CD4-positive, alpha-beta T cell (primary cell): ENCODE data around the gene RTL1. TPM values are rescaled to one million over a fixed set of nuclear protein-coding genes. Genes with fewer than 3 reads are reported as not detected.

Experiments
- ATAC-seq: fragments of 200-7000 bp; cut with Tn5 transposase; one replicate; pipeline ENCODE4 v1.10.0; 2022; ENCODE audit warnings: mild to moderate bottlenecking; ENCODE audit not compliant: poor library complexity
- CTCF ChIA-PET: fragments of 350-600 bp; sonication (Branson Sonifier 250); formaldehyde crosslinking; loops from one replicate; lab custom pipeline; 2021; ENCODE audit warnings: antibody characterized with exemption, inconsistent platforms; lab: Charles Lee
- POLR2A ChIA-PET: fragments of 350-600 bp; sonication (Branson Sonifier 250); formaldehyde crosslinking; loops from one replicate; lab custom pipeline; 2021; ENCODE audit warnings: antibody characterized with exemption, inconsistent platforms; lab: Charles Lee
- DNase-seq, 14 experiments: peaks; one replicate each; pipeline ENCODE4 v3.0.0-alpha.2; 2013 to 2020; ENCODE audit warnings: mixed read lengths in 2 of 14
- H3K27ac ChIP-seq, 2 donors: one replicate each; pipeline versions ENCODE4 v1.5.1 to v1.7.0; 2013; ENCODE audit warnings: low read length in 2 of 2, low read depth in 1 of 2, mild to moderate bottlenecking in 1 of 2
- H3K27me3 ChIP-seq, 2 experiments: 1 replicate in 1 of 2; 2 replicates in 1 of 2; pipeline versions ENCODE4 v1.6.1 to v1.7.0; 2013; ENCODE audit warnings: low read length in 2 of 2, control low read depth in 1 of 2, mild to moderate bottlenecking in 1 of 2, moderate library complexity in 1 of 2; ENCODE audit not compliant: insufficient read depth in 2 of 2, control insufficient read depth in 1 of 2
- H3K36me3 ChIP-seq: one replicate; pipeline ENCODE4 v1.6.1; 2013; ENCODE audit warnings: low read length, control low read depth; ENCODE audit not compliant: insufficient read depth
- H3K4me1 ChIP-seq: one replicate; pipeline ENCODE4 v1.6.1; 2013; ENCODE audit warnings: low read length, control low read depth; ENCODE audit not compliant: insufficient read depth
- H3K4me3 ChIP-seq: one replicate; pipeline ENCODE4 v1.5.1; 2013; ENCODE audit warnings: mild to moderate bottlenecking, low read length, moderate library complexity
- H3K9me3 ChIP-seq, 2 experiments: 1 replicate in 1 of 2; 2 replicates in 1 of 2; pipeline versions ENCODE4 v1.6.1 to v1.7.0; 2013; ENCODE audit warnings: low read length in 2 of 2, mild to moderate bottlenecking in 2 of 2, control low read depth in 1 of 2, moderate library complexity in 1 of 2; ENCODE audit not compliant: control insufficient read depth in 1 of 2, insufficient read depth in 1 of 2
- H3K27ac Mint-ChIP-seq: one replicate; pipeline ENCODE4 v1.8.0; 2020; ENCODE audit warnings: mixed read lengths
- H3K27me3 Mint-ChIP-seq: one replicate; pipeline ENCODE4 v1.8.0; 2021; ENCODE audit warnings: mixed read lengths
- H3K36me3 Mint-ChIP-seq: one replicate; pipeline ENCODE4 v1.8.0; 2021; ENCODE audit warnings: low read depth, mixed read lengths
- H3K4me1 Mint-ChIP-seq: one replicate; pipeline ENCODE4 v1.8.0; 2021; ENCODE audit warnings: low read depth, mixed read lengths
- H3K4me3 Mint-ChIP-seq: one replicate; pipeline ENCODE4 v1.8.0; 2020; ENCODE audit warnings: mild to moderate bottlenecking, mixed read lengths
- H3K9me3 Mint-ChIP-seq: one replicate; pipeline ENCODE4 v1.8.0; 2020; ENCODE audit warnings: mixed read lengths
- intact Hi-C, 2 experiments: fragments of 100-400 bp; cut with DNase I in 1 of 2; cut with micrococcal nuclease in 1 of 2; formaldehyde crosslinking; loops; one replicate each; pipeline versions ENCODE4 v1.15.1 to v1.9.0; 2023 to 2025; cut with DNase I, micrococcal nuclease
- total RNA-seq, 174 experiments: library from RNA in 2 of 174; stranded (reverse) in 2 of 174; gene quantifications; one replicate each; pipeline ENCODE4 v1.2.3 and lab custom pipeline; 2021 to 2026
- TF ChIP-seq, protein P1 (sequence below): fragments of 200-600 bp; IDR thresholded peaks from one replicate; pipeline ENCODE4 v1.8.0; 2022; ENCODE audit warnings: antibody characterized with exemption, mild to moderate bottlenecking

The RTL1 gene
- total RNA-seq, 2 experiments from 2014 or later = not detected

DNA sequence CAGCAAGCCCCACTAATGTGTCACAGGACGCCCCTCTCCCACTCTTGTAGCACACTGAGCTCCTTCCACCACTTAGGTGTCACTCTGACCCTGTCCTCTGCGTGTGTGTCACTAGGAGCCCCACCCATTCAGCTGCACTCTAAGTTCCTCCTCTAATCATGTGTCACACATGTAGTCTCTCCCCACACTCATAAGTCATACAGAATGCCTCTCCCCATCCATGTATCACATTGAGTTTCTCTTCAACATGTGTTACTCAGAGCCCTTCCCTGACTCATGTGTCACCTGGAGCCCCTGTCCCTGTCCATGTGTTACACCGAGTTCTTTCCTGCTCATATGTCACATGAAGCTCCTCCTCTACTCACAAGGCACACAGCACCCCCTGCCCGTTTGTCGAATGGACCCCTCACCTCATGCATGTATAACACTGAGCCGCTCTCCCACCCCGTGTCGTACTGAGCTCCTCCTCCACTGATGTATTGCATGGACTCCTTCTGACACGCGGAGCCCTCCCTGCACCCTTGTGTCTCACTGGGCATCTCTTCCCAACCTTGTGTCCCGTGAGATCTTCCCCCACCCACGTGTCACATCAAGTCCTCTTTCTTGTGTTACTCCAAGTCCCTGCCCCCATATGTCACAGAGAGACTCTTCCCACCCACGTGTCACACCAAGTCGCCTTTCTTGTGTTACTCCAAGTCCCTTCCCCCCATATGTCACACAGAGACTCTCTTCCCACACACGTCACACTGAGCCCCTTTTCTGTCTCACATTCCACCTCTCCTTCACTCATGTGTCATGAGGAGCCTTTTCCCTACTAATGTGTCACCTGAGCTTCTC lies 31.0 kb downstream of the RTL1 start:
- H3K4me3 ChIP-seq = no peak overlapping the region
- H3K36me3 ChIP-seq = no peaks in the 10 kb centered on the region
- intact Hi-C loops = no loop called here
- ChIA-PET POLR2A (no interaction called here), CTCF (no interaction called here)
- Mint-ChIP-seq H3K27ac (no peak overlapping the region), H3K4me3 (no peak overlapping the region), H3K4me1 (no peaks in the 10 kb centered on the region), H3K36me3 (no peaks in the 10 kb centered on the region), H3K27me3 (no peaks in the 10 kb centered on the region), H3K9me3 (no peaks in the 10 kb centered on the region)
- H3K9me3 ChIP-seq = peaks cover 0 to 7% of the 10 kb centered on the region in 2 experiments
- H3K4me1 ChIP-seq = no peaks in the 10 kb centered on the region
- no peak overlapping the region for H3K27ac ChIP-seq
- peaks cover 2 to 3% of the 10 kb centered on the region in 2 experiments for H3K27me3 ChIP-seq
- ATAC-seq (no peak), DNase-seq (no peak)
- TF ChIP-seq, protein P1, sequence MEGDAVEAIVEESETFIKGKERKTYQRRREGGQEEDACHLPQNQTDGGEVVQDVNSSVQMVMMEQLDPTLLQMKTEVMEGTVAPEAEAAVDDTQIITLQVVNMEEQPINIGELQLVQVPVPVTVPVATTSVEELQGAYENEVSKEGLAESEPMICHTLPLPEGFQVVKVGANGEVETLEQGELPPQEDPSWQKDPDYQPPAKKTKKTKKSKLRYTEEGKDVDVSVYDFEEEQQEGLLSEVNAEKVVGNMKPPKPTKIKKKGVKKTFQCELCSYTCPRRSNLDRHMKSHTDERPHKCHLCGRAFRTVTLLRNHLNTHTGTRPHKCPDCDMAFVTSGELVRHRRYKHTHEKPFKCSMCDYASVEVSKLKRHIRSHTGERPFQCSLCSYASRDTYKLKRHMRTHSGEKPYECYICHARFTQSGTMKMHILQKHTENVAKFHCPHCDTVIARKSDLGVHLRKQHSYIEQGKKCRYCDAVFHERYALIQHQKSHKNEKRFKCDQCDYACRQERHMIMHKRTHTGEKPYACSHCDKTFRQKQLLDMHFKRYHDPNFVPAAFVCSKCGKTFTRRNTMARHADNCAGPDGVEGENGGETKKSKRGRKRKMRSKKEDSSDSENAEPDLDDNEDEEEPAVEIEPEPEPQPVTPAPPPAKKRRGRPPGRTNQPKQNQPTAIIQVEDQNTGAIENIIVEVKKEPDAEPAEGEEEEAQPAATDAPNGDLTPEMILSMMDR = no peak

DNA sequence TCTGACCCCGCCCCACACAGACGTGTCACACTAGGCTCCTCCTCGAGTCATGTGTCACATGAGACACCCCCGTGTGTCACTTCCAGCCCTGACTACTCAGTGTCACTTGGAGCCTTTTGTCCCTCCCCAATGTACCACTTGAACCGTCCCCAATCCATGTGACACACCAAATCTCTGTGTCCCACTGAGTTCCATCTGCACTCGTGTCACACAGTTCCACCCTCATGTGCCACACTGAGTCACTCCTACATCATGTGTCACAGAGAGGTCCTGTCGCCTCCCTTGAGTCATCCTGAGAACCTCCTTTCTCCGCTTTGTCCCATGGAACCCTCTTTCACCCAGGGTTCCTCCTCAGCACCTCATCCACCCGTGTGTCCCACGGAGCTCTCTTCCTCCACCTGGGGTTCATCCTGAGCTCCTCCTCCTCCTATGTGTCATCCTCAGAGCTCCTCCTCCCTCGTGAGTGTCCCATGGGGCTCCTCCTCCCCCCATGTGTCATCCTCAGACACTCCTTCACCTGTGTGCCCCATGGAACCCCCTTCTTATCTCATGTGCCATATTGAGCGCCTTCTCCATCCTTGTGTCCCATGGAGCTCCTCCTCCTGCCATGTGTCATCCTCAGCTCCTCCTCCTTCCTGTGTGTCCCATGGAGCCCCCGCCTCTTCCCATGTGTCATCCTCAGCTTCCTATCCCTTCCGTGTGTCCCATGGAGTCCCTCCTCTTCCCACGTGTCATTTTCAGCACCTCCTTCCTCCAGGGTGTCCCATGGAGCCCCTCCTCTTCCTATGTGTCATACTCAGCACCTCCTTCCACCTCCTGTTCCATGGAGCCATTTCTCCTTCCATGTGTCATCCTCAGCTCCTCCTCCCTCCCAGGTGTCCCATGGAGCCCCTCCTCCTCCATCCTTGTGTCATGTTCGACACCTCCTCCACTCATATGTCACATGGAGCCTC lies 32.0 kb downstream of the RTL1 start:
- no peak overlapping the region for H3K27ac Mint-ChIP-seq

More for the DNA sequence above, 32.0 kb downstream of the RTL1 start:
- no peaks in the 10 kb centered on the region for H3K36me3 ChIP-seq
- TF ChIP-seq, protein P1 = no peak
- Mint-ChIP-seq H3K9me3 (no peaks in the 10 kb centered on the region), H3K36me3 (no peaks in the 10 kb centered on the region), H3K4me3 (no peak overlapping the region), H3K4me1 (no peaks in the 10 kb centered on the region), H3K27me3 (no peaks in the 10 kb centered on the region)
- no peak overlapping the region for H3K27ac ChIP-seq
- ATAC-seq (no peak), DNase-seq (no peak)
- H3K9me3 ChIP-seq = peaks cover 0 to 7% of the 10 kb centered on the region in 2 experiments
- no peak overlapping the region for H3K4me3 ChIP-seq
- H3K27me3 ChIP-seq = peaks cover 0 to 2% of the 10 kb centered on the region in 2 experiments
- intact Hi-C loops = no loop called here
- CTCF ChIA-PET = no interaction called here
- H3K4me1 ChIP-seq = no peaks in the 10 kb centered on the region
- POLR2A ChIA-PET = no interaction called here
